ENCODE data around the gene TFEB. TPM values are rescaled to one million over a fixed set of nuclear protein-coding genes. Genes with fewer than 3 reads are reported as not detected.

The TFEB gene
- total and polyA plus RNA-seq, 7 donors, result 16.1 to 65.2 (median 40.9) TPM

DNA sequence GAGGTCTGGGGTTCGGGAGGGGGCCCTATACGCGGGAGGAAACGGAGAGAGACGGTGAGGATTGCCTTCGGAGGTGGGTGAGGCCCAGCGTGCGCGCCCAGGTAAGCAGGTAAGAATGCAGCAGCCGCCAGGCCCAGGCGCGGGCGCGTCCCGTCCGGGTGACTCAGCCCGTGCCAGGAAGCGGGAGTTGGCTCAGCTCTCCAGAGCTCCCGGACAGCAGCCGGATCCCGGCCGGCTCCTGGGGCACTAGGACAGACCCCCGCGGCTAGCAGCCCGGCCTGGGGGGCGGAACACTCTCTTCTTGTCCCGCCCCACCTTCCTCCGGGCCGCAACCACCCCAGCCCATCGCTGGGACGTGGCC is 98.6 kb downstream of the TFEB start:
- Histone ChIP-seq H3K36me3 (ENCODE audit: insufficient read depth in 1 of 2, low read depth in 1 of 2) (no peaks in the 10 kb centered on the region), H3K9me3 (no peaks in the 10 kb centered on the region), H3K4me3 (peak overlapping the region; percentile 64), H3K4me1 (peaks cover 10% of the 10 kb centered on the region), H3K27me3 (ENCODE audit: insufficient read depth in 3 of 3, low read length in 2 of 3) (peaks cover 0 to 55% (median 30%) of the 10 kb centered on the region in 3 donors), H3K27ac (no peak overlapping the region)
- ATAC-seq (peak in 1 of 4 donors; percentile 38), DNase-seq (no peak)
- TF ChIP-seq, protein P1, sequence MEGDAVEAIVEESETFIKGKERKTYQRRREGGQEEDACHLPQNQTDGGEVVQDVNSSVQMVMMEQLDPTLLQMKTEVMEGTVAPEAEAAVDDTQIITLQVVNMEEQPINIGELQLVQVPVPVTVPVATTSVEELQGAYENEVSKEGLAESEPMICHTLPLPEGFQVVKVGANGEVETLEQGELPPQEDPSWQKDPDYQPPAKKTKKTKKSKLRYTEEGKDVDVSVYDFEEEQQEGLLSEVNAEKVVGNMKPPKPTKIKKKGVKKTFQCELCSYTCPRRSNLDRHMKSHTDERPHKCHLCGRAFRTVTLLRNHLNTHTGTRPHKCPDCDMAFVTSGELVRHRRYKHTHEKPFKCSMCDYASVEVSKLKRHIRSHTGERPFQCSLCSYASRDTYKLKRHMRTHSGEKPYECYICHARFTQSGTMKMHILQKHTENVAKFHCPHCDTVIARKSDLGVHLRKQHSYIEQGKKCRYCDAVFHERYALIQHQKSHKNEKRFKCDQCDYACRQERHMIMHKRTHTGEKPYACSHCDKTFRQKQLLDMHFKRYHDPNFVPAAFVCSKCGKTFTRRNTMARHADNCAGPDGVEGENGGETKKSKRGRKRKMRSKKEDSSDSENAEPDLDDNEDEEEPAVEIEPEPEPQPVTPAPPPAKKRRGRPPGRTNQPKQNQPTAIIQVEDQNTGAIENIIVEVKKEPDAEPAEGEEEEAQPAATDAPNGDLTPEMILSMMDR (IDR thresholded peaks at IDR 0.05), result no peak
- WGBS, 3 donors, result 51 to 66% (median 66%) methylated on average over 29 to 31 of the region's 31 CpGs
- intact Hi-C loops (cut with DNase I), result no loop called here

DNA sequence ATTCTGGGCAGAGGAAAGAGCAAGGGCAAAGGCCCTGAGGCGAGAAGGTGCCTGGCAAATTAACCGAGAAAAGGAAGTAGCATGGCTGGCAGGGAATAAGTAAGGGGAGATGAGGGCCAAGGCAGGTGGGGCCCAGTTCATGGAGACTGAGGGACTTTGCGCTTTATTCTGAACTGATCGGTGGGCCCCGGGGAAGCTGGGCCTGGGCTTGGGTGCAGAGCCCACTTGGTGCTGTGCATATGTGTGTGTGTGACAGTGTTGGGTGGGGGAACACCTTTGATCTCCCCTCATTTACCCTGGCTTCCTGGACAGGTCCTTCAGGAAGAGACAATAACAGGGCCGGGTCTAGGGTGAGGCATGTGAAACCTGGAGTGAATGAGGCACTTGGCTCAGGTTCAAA is 100.0 kb downstream of the TFEB start:
- peaks cover 0 to 50% (median 30%) of the 10 kb centered on the region in 3 donors for H3K27me3 ChIP-seq (ENCODE audit: insufficient read depth in 3 of 3, low read length in 2 of 3)
- TF ChIP-seq, protein P1 (IDR thresholded peaks at IDR 0.05), result no peak
- ATAC-seq (no peak), DNase-seq (no peak)
- WGBS, 3 donors, result 85 to 93% (median 90%) methylated on average over 6 of the region's 6 CpGs
- peaks cover 10% of the 10 kb centered on the region for H3K4me1 ChIP-seq
- intact Hi-C loops (cut with DNase I), result no loop called here
- no peaks in the 10 kb centered on the region for H3K9me3 ChIP-seq
- H3K36me3 ChIP-seq (ENCODE audit: insufficient read depth in 1 of 2, low read depth in 1 of 2), result no peaks in the 10 kb centered on the region
- no peak overlapping the region for H3K4me3 ChIP-seq
- no peak overlapping the region for H3K27ac ChIP-seq

DNA sequence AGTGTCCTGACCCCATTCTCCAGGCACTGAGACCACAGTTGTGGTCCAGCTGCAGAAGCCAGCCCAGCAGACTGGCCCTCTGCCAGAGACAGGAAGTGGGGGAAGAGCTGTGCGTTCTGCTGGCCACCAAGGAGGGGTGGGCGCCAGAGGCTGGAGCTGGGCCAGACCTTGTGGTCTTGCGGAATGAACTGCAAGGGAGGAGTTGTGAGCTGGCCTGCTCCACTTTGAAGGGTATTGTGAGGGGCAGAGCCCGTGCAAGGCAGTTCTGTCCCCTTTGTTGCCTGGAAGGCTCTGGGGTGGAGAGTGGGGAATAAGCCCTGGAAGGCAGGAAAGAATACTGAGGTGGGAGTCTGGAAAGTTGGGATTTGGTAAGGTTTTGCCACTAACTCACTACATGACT is 100.8 kb downstream of the TFEB start:
- Histone ChIP-seq H3K27ac (no peak overlapping the region), H3K9me3 (no peaks in the 10 kb centered on the region), H3K27me3 (ENCODE audit: insufficient read depth in 3 of 3, low read length in 2 of 3) (peaks cover 0 to 43% (median 24%) of the 10 kb centered on the region in 3 donors), H3K36me3 (ENCODE audit: insufficient read depth in 1 of 2, low read depth in 1 of 2) (no peaks in the 10 kb centered on the region), H3K4me3 (no peak overlapping the region), H3K4me1 (peaks cover 10% of the 10 kb centered on the region)
- ATAC-seq (no peak), DNase-seq (no peak)
- TF ChIP-seq, protein P1 (IDR thresholded peaks at IDR 0.05), result no peak
- 23 to 36% (median 23%) methylated on average over 4 of the region's 4 CpGs for WGBS, 3 donors
- intact Hi-C loops (cut with DNase I), result no loop called here

Other genes starting within 250 kb of the TFEB start
- 10 to 100 TPM in 2 of 4 donors, 1 to 10 TPM in 2; 6.4 to 12.2 (median 9.9) TPM for gene FOXP4, start 189.2 kb downstream of the TFEB start, total RNA-seq
- gene FOXP4, start 189.2 kb downstream of the TFEB start, polyA plus RNA-seq, result 1 to 10 TPM; 4.6 to 7.5 (median 5.9) TPM
- gene MDFI, start 97.1 kb downstream of the TFEB start, total RNA-seq, result 1 to 10 TPM in 2 of 4 donors, under 1 TPM in 2; 0.53 to 3.0 (median 1.1) TPM
- gene MDFI, start 97.1 kb downstream of the TFEB start, polyA plus RNA-seq, result 1 to 10 TPM in 1 of 3 donors, under 1 TPM in 2; 0.53 to 1.1 (median 0.89) TPM
- not detected for gene PGC, start 11.8 kb upstream of the TFEB start, total RNA-seq
- gene PGC, start 11.8 kb upstream of the TFEB start, polyA plus RNA-seq, result 1 to 10 TPM in 1 of 3 donors, under 1 TPM in 1, not detected in 1; 0.48 to 1.0 TPM
- 1 to 10 TPM; 4.0 to 6.5 (median 5.4) TPM for gene FRS3, start 44.3 kb upstream of the TFEB start, total RNA-seq
- 1 to 10 TPM; 4.0 to 6.8 (median 4.5) TPM for gene FRS3, start 44.3 kb upstream of the TFEB start, polyA plus RNA-seq
- gene PRICKLE4, start 45.2 kb upstream of the TFEB start, total RNA-seq, result under 1 TPM in 3 of 4 donors, not detected in 1; 0.46 to 0.92 (median 0.80) TPM
- gene PRICKLE4, start 45.2 kb upstream of the TFEB start, polyA plus RNA-seq, result under 1 TPM in 2 of 3 donors, not detected in 1; 0.49 to 0.70 TPM
- gene TOMM6, start 52.1 kb upstream of the TFEB start, total RNA-seq, result 100 to 1,000 TPM; 156 to 181 (median 168) TPM
- 100 to 1,000 TPM; 240 to 403 (median 305) TPM for gene TOMM6, start 52.1 kb upstream of the TFEB start, polyA plus RNA-seq
- 1 to 10 TPM in 3 of 4 donors, under 1 TPM in 1; 0.75 to 1.6 (median 1.3) TPM for gene USP49, start 159.8 kb upstream of the TFEB start, total RNA-seq
- under 1 TPM; 0.38 to 0.84 (median 0.66) TPM for gene USP49, start 159.8 kb upstream of the TFEB start, polyA plus RNA-seq
- gene MED20, start 185.5 kb upstream of the TFEB start, total RNA-seq, result 10 to 100 TPM; 12.9 to 19.6 (median 15.0) TPM
- 10 to 100 TPM in 2 of 3 donors, 1 to 10 TPM in 1; 9.2 to 28.1 (median 18.5) TPM for gene MED20, start 185.5 kb upstream of the TFEB start, polyA plus RNA-seq
- 10 to 100 TPM; 20.3 to 47.5 (median 35.2) TPM for gene BYSL, start 185.9 kb upstream of the TFEB start, total RNA-seq
- gene BYSL, start 185.9 kb upstream of the TFEB start, polyA plus RNA-seq, result 10 to 100 TPM; 29.0 to 55.5 (median 30.1) TPM
- gene CCND3, start 206.2 kb upstream of the TFEB start, total RNA-seq, result 10 to 100 TPM in 3 of 4 donors, 1 to 10 TPM in 1; 9.2 to 19.9 (median 16.7) TPM
- gene CCND3, start 206.2 kb upstream of the TFEB start, polyA plus RNA-seq, result 10 to 100 TPM; 20.3 to 29.1 (median 20.5) TPM

Measured in psoas muscle (tissue), 8 donors.